Effector memory CD8-positive, alpha-beta T cell (primary cell): ENCODE data around the gene HDLBP.

Experiments used
- ATAC-seq: fragments of 150-1000 bp; cut with Tn5 transposase; replicated peaks from 2 replicates; pipeline ENCODE4 v1.10.0; 2021; ENCODE audit warnings: mild to moderate bottlenecking, moderate library complexity
- DNase-seq, 3 experiments: peaks; one replicate each; pipeline ENCODE4 v3.0.0; 2021
- H3K27ac Mint-ChIP-seq, 2 donors: one replicate each; pipeline ENCODE4 v1.8.0; 2022; ENCODE audit warnings: mild to moderate bottlenecking in 2 of 2, mixed read lengths in 2 of 2, moderate library complexity in 2 of 2
- H3K27me3 Mint-ChIP-seq, 2 donors: one replicate each; pipeline ENCODE4 v1.8.0; 2022; ENCODE audit warnings: mixed read lengths in 2 of 2
- H3K36me3 Mint-ChIP-seq: one replicate; pipeline ENCODE4 v1.8.0; 2022; ENCODE audit warnings: mild to moderate bottlenecking, moderate library complexity, mixed read lengths; ENCODE audit not compliant: insufficient read depth
- H3K4me1 Mint-ChIP-seq, 2 donors: one replicate each; pipeline ENCODE4 v1.8.0; 2022; ENCODE audit warnings: low read depth in 2 of 2, mixed read lengths in 2 of 2
- H3K4me3 Mint-ChIP-seq, 2 donors: one replicate each; pipeline ENCODE4 v1.8.0; 2022; ENCODE audit warnings: mild to moderate bottlenecking in 2 of 2, mixed read lengths in 2 of 2, moderate library complexity in 2 of 2
- H3K9me3 Mint-ChIP-seq, 2 donors: one replicate each; pipeline ENCODE4 v1.8.0; 2022; ENCODE audit warnings: mixed read lengths in 2 of 2

HDLBP gene

GRCh38 chr2:241215421-241215820 lies 100.1 kb downstream of the HDLBP start:
- ATAC-seq (no peak), DNase-seq (no peak)
- peaks cover 6 to 8% of the 10 kb centered on the region in 2 donors for H3K4me1 Mint-ChIP-seq
- peaks cover 10% of the 10 kb centered on the region for H3K36me3 Mint-ChIP-seq
- H3K27ac Mint-ChIP-seq = no peak overlapping the region
- no peak overlapping the region for H3K4me3 Mint-ChIP-seq
- H3K9me3 Mint-ChIP-seq = no peaks in the 10 kb centered on the region
- no peaks in the 10 kb centered on the region for H3K27me3 Mint-ChIP-seq

GRCh38 chr2:241214766-241215165 lies 100.7 kb downstream of the HDLBP start:
- H3K4me1 Mint-ChIP-seq = peaks cover 6 to 8% of the 10 kb centered on the region in 2 donors
- H3K4me3 Mint-ChIP-seq = no peak overlapping the region
- no peak overlapping the region for H3K27ac Mint-ChIP-seq
- ATAC-seq (no peak), DNase-seq (no peak)
- H3K9me3 Mint-ChIP-seq = no peaks in the 10 kb centered on the region
- H3K36me3 Mint-ChIP-seq = peaks cover 10% of the 10 kb centered on the region
- H3K27me3 Mint-ChIP-seq = no peaks in the 10 kb centered on the region

- no peak overlapping the region for H3K27ac Mint-ChIP-seq
- no peaks in the 10 kb centered on the region for H3K27me3 Mint-ChIP-seq
- H3K4me1 Mint-ChIP-seq = peaks cover 6 to 8% of the 10 kb centered on the region in 2 donors
- no peak overlapping the region for H3K4me3 Mint-ChIP-seq
- no peak for DNase-seq
- H3K9me3 Mint-ChIP-seq = no peaks in the 10 kb centered on the region
- peaks cover 10% of the 10 kb centered on the region for H3K36me3 Mint-ChIP-seq
- ATAC-seq = no peak
These were observed 101.3 kb downstream of the HDLBP start for GRCh38 chr2:241214209-241214608.

GRCh38 chr2:241213567-241213966 lies 101.9 kb downstream of the HDLBP start:
- Mint-ChIP-seq H3K9me3 (no peaks in the 10 kb centered on the region), H3K4me3 (no peak overlapping the region), H3K27me3 (no peaks in the 10 kb centered on the region), H3K27ac (no peak overlapping the region), H3K36me3 (peaks cover 9% of the 10 kb centered on the region), H3K4me1 (peaks cover 3 to 4% of the 10 kb centered on the region in 2 donors)
- DNase-seq (no peak), ATAC-seq (no peak)

- H3K27ac Mint-ChIP-seq = no peak overlapping the region
- H3K4me3 Mint-ChIP-seq = no peak overlapping the region
- no peak for DNase-seq
- H3K9me3 Mint-ChIP-seq = no peaks in the 10 kb centered on the region
- H3K36me3 Mint-ChIP-seq = peaks cover 4% of the 10 kb centered on the region
- ATAC-seq = no peak
- peaks cover 0 to 2% of the 10 kb centered on the region in 2 donors for H3K4me1 Mint-ChIP-seq
- H3K27me3 Mint-ChIP-seq = no peaks in the 10 kb centered on the region
These were observed 102.4 kb downstream of the HDLBP start for GRCh38 chr2:241213041-241213440.

- no peaks in the 10 kb centered on the region for H3K27me3 Mint-ChIP-seq
- peaks cover 3% of the 10 kb centered on the region for H3K36me3 Mint-ChIP-seq
- H3K27ac Mint-ChIP-seq = no peak overlapping the region
- no peak for DNase-seq
- H3K4me1 Mint-ChIP-seq = peaks cover 0 to 2% of the 10 kb centered on the region in 2 donors
- no peaks in the 10 kb centered on the region for H3K9me3 Mint-ChIP-seq
- H3K4me3 Mint-ChIP-seq = no peak overlapping the region
- ATAC-seq = no peak
These were observed 104.2 kb downstream of the HDLBP start for GRCh38 chr2:241211276-241211675.

- Mint-ChIP-seq H3K27ac (no peak overlapping the region), H3K4me1 (peaks cover 0 to 2% of the 10 kb centered on the region in 2 donors), H3K4me3 (no peak overlapping the region), H3K36me3 (peaks cover 7% of the 10 kb centered on the region), H3K9me3 (no peaks in the 10 kb centered on the region), H3K27me3 (no peaks in the 10 kb centered on the region)
- DNase-seq = no peak
- ATAC-seq = no peak
These were observed 106.2 kb downstream of the HDLBP start for GRCh38 chr2:241209271-241209670.

GRCh38 chr2:241208058-241208457 lies 107.4 kb downstream of the HDLBP start:
- H3K27ac Mint-ChIP-seq = no peak overlapping the region
- ATAC-seq = no peak
- no peaks in the 10 kb centered on the region for H3K9me3 Mint-ChIP-seq
- no peak for DNase-seq
- no peak overlapping the region for H3K4me3 Mint-ChIP-seq
- no peaks in the 10 kb centered on the region for H3K27me3 Mint-ChIP-seq
- peaks cover 7% of the 10 kb centered on the region for H3K36me3 Mint-ChIP-seq
- peaks cover 0 to 2% of the 10 kb centered on the region in 2 donors for H3K4me1 Mint-ChIP-seq

- Mint-ChIP-seq H3K27me3 (no peaks in the 10 kb centered on the region), H3K4me3 (no peak overlapping the region), H3K9me3 (no peaks in the 10 kb centered on the region), H3K36me3 (peaks cover 6% of the 10 kb centered on the region), H3K4me1 (peaks cover 0 to 1% of the 10 kb centered on the region in 2 donors), H3K27ac (no peak overlapping the region)
- ATAC-seq (no peak), DNase-seq (no peak)
These were observed 107.8 kb downstream of the HDLBP start for GRCh38 chr2:241207641-241208040.

- Mint-ChIP-seq H3K4me1 (no peaks in the 10 kb centered on the region), H3K27ac (no peak overlapping the region), H3K4me3 (no peak overlapping the region), H3K9me3 (no peaks in the 10 kb centered on the region), H3K27me3 (no peaks in the 10 kb centered on the region), H3K36me3 (peaks cover 4% of the 10 kb centered on the region)
- DNase-seq (no peak), ATAC-seq (no peak)
These were observed 108.3 kb downstream of the HDLBP start for GRCh38 chr2:241207151-241207550.

- DNase-seq (no peak), ATAC-seq (no peak)
- peaks cover 4% of the 10 kb centered on the region for H3K36me3 Mint-ChIP-seq
- H3K9me3 Mint-ChIP-seq = no peaks in the 10 kb centered on the region
- H3K27me3 Mint-ChIP-seq = no peaks in the 10 kb centered on the region
- no peaks in the 10 kb centered on the region for H3K4me1 Mint-ChIP-seq
- H3K27ac Mint-ChIP-seq = no peak overlapping the region
- no peak overlapping the region for H3K4me3 Mint-ChIP-seq
These were observed 110.4 kb downstream of the HDLBP start for GRCh38 chr2:241205086-241205485.

GRCh38 chr2:241204490-241204889 lies 111.0 kb downstream of the HDLBP start:
- H3K27ac Mint-ChIP-seq = peak overlapping the region in 1 of 2 donors; percentile 41
- DNase-seq (no peak), ATAC-seq (no peak)
- no peaks in the 10 kb centered on the region for H3K27me3 Mint-ChIP-seq
- H3K36me3 Mint-ChIP-seq = peaks cover 7% of the 10 kb centered on the region
- H3K4me3 Mint-ChIP-seq = no peak overlapping the region
- H3K9me3 Mint-ChIP-seq = no peaks in the 10 kb centered on the region
- H3K4me1 Mint-ChIP-seq = no peaks in the 10 kb centered on the region

- H3K36me3 Mint-ChIP-seq = peaks cover 7% of the 10 kb centered on the region
- no peaks in the 10 kb centered on the region for H3K9me3 Mint-ChIP-seq
- H3K27ac Mint-ChIP-seq = peak overlapping the region in 1 of 2 donors; percentile 41
- no peaks in the 10 kb centered on the region for H3K4me1 Mint-ChIP-seq
- H3K27me3 Mint-ChIP-seq = no peaks in the 10 kb centered on the region
- H3K4me3 Mint-ChIP-seq = no peak overlapping the region
- DNase-seq (no peak), ATAC-seq (no peak)
These were observed 111.5 kb downstream of the HDLBP start for GRCh38 chr2:241204010-241204384.

- no peak overlapping the region for H3K27ac Mint-ChIP-seq
- no peak for DNase-seq
- H3K36me3 Mint-ChIP-seq = peaks cover 7% of the 10 kb centered on the region
- H3K4me1 Mint-ChIP-seq = no peaks in the 10 kb centered on the region
- no peaks in the 10 kb centered on the region for H3K27me3 Mint-ChIP-seq
- ATAC-seq = no peak
- no peak overlapping the region for H3K4me3 Mint-ChIP-seq
- no peaks in the 10 kb centered on the region for H3K9me3 Mint-ChIP-seq
These were observed 112.1 kb downstream of the HDLBP start for GRCh38 chr2:241203218-241204009.
